Measurements from ENCODE around the gene RBM47. TPM values are rescaled to one million over a fixed set of nuclear protein-coding genes. Genes with fewer than 3 reads are reported as not detected.
A peak's percentile ranks its signal among the peaks of the same experiment; 100 is the strongest.

RBM47 gene
- polyA plus RNA-seq, 3 donors, result 79.5 to 101 (median 92.8) TPM

- Mint-ChIP-seq H3K4me1 (peaks cover 18% of the 10 kb centered on the region), H3K36me3 (peaks cover 24 to 36% of the 10 kb centered on the region in 2 donors), H3K27ac (peak overlapping the region; percentile 14 to 87 (median 70)), H3K27me3 (ENCODE audit: low read depth in 3 of 3) (peaks cover 0 to 2% (median 0%) of the 10 kb centered on the region in 3 donors), H3K4me3 (no peak overlapping the region), H3K9me3 (no peaks in the 10 kb centered on the region)
- WGBS (ENCODE audit: insufficient coverage), result no CpG with 5 or more reads among the region's 5 CpGs
- H3K4me3 ChIP-seq (replicated peaks in 1 of 3; ENCODE audit: low read depth in 2 of 3, low read length in 3 of 3), result no peak overlapping the region
- peak overlapping the region; percentile 35 to 61 for H3K27ac ChIP-seq (ENCODE audit: low read depth in 1 of 2, low read length in 2 of 2)
- H3K9ac ChIP-seq (ENCODE audit: insufficient read depth, low read length, poor library complexity, severe bottlenecking), result no peak overlapping the region
- H3K27me3 ChIP-seq (ENCODE audit: control insufficient read depth in 2 of 2, insufficient read depth in 2 of 2, low read length in 2 of 2), result no peaks in the 10 kb centered on the region
- no peaks in the 10 kb centered on the region for H3K9me3 ChIP-seq (replicated peaks in 1 of 2; ENCODE audit: control insufficient read depth in 1 of 2, insufficient read depth in 1 of 2, low read length in 2 of 2)
- H3K36me3 ChIP-seq (replicated peaks in 1 of 2; ENCODE audit: control insufficient read depth in 1 of 2, insufficient read depth in 2 of 2, low read length in 2 of 2), result peaks cover 15 to 63% of the 10 kb centered on the region in 2 donors
- peaks cover 0 to 2% of the 10 kb centered on the region in 2 donors for H3K4me1 ChIP-seq (ENCODE audit: control insufficient read depth in 1 of 2, insufficient read depth in 2 of 2, low read length in 2 of 2)
- no peak overlapping the region for H3K4me2 ChIP-seq (replicated peaks; ENCODE audit: extremely low read depth, low read length, poor library complexity, severe bottlenecking)
- intact Hi-C loops (cut with micrococcal nuclease), result no loop called here
- H4K20me1 ChIP-seq (ENCODE audit: insufficient read depth, low read length), result peaks cover 100% of the 10 kb centered on the region
- TF ChIP-seq CTCF (IDR thresholded peaks at IDR 0.05), result no peak
- no peak overlapping the region for H2AFZ ChIP-seq (ENCODE audit: insufficient read depth, low read depth, low read length, poor library complexity, severe bottlenecking)
- DNase-seq, result peak; percentile 14 to 41 (median 16)
- peaks cover 94% of the 10 kb centered on the region for H3K79me2 ChIP-seq (ENCODE audit: insufficient read depth, low read length)
These were observed 174.2 kb downstream of the RBM47 start for GRCh38 chr4:40455340-40455902.

GRCh38 chr4:40454816-40455215 is 174.8 kb downstream of the RBM47 start:
- Mint-ChIP-seq H3K4me1 (peaks cover 18% of the 10 kb centered on the region), H3K27ac (peak overlapping the region in 6 of 7 donors; percentile 18 to 87 (median 70)), H3K9me3 (no peaks in the 10 kb centered on the region), H3K4me3 (no peak overlapping the region), H3K27me3 (ENCODE audit: low read depth in 3 of 3) (peaks cover 0 to 2% (median 0%) of the 10 kb centered on the region in 3 donors), H3K36me3 (peaks cover 25 to 37% of the 10 kb centered on the region in 2 donors)
- Histone ChIP-seq H3K4me2 (replicated peaks; ENCODE audit: extremely low read depth, low read length, poor library complexity, severe bottlenecking) (no peak overlapping the region), H4K20me1 (ENCODE audit: insufficient read depth, low read length) (peaks cover 100% of the 10 kb centered on the region), H3K4me3 (replicated peaks in 1 of 3; ENCODE audit: low read depth in 2 of 3, low read length in 3 of 3) (no peak overlapping the region), H3K9me3 (replicated peaks in 1 of 2; ENCODE audit: control insufficient read depth in 1 of 2, insufficient read depth in 1 of 2, low read length in 2 of 2) (no peaks in the 10 kb centered on the region), H3K79me2 (ENCODE audit: insufficient read depth, low read length) (peaks cover 94% of the 10 kb centered on the region), H3K36me3 (replicated peaks in 1 of 2; ENCODE audit: control insufficient read depth in 1 of 2, insufficient read depth in 2 of 2, low read length in 2 of 2) (peaks cover 20 to 63% of the 10 kb centered on the region in 2 donors), H3K27me3 (ENCODE audit: control insufficient read depth in 2 of 2, insufficient read depth in 2 of 2, low read length in 2 of 2) (no peaks in the 10 kb centered on the region), H3K27ac (ENCODE audit: low read depth in 1 of 2, low read length in 2 of 2) (peak overlapping the region; percentile 35 to 61), H2AFZ (ENCODE audit: insufficient read depth, low read depth, low read length, poor library complexity, severe bottlenecking) (no peak overlapping the region), H3K4me1 (ENCODE audit: control insufficient read depth in 1 of 2, insufficient read depth in 2 of 2, low read length in 2 of 2) (peaks cover 0 to 2% of the 10 kb centered on the region in 2 donors), H3K9ac (ENCODE audit: insufficient read depth, low read length, poor library complexity, severe bottlenecking) (no peak overlapping the region)
- peak in 1 of 3 donors; percentile 54 for DNase-seq
- WGBS (ENCODE audit: insufficient coverage), result no CpG with 5 or more reads among the region's 2 CpGs
- TF ChIP-seq CTCF (IDR thresholded peaks at IDR 0.05), result no peak
- intact Hi-C loops (cut with micrococcal nuclease), result no loop called here

Data from CD14-positive monocyte (primary cell).